Gastrocnemius medialis (tissue), 4 donors: ENCODE data around the gene KIFC3. TPM values are rescaled to one million over a fixed set of nuclear protein-coding genes. Genes with fewer than 3 reads are reported as not detected.

ENCODE experiments used
- ATAC-seq, 2 donors: fragments of 150-250 bp; one replicate each; pipeline ENCODE4 v1.9.1; 2016
- DNase-seq, 2 donors: peaks; one replicate each; pipeline ENCODE4 v3.0.0-alpha.2; 2019
- H3K27ac ChIP-seq, 4 donors: fragments of 200-600 bp; sonication (generic); 1 replicate in 1 of 4; 2 replicates in 3 of 4; pipeline ENCODE4 v1.5.1; 2016 to 2018; ENCODE audit warnings: mild to moderate bottlenecking in 2 of 4, moderate library complexity in 1 of 4
- H3K27me3 ChIP-seq, 3 donors: fragments of 200-600 bp; sonication (generic) in 2 of 3; 1 replicate in 1 of 3; 2 replicates in 2 of 3; pipeline versions ENCODE4 v1.5.1 to v1.6.0; 2016 to 2019; ENCODE audit warnings: mild to moderate bottlenecking in 1 of 3, moderate library complexity in 1 of 3
- H3K36me3 ChIP-seq, 2 donors: fragments of 200-600 bp; sonication (generic) in 1 of 2; one replicate each; pipeline ENCODE4 v1.5.1; 2017 to 2018
- H3K4me1 ChIP-seq, 2 donors: fragments of 200-600 bp; sonication (generic) in 1 of 2; one replicate each; pipeline ENCODE4 v1.5.1; 2016 to 2017; ENCODE audit warnings: mild to moderate bottlenecking in 2 of 2
- H3K4me3 ChIP-seq, 4 donors: fragments of 200-600 bp; sonication (generic) in 3 of 4; 1 replicate in 1 of 4; 2 replicates in 3 of 4; pipeline ENCODE4 v1.5.1; 2016 to 2019; ENCODE audit warnings: mild to moderate bottlenecking in 2 of 4
- H3K9me3 ChIP-seq, 3 donors: fragments of 200-600 bp; sonication (generic) in 2 of 3; 1 replicate in 1 of 3; 2 replicates in 2 of 3; pipeline ENCODE4 v1.5.1; 2016 to 2019
- POLR2A ChIP-seq, 2 donors: fragments of 450-650 bp; IDR thresholded peaks; one replicate each; pipeline ENCODE4 v1.6.1; 2017; ENCODE audit warnings: antibody characterized with exemption in 2 of 2, mild to moderate bottlenecking in 2 of 2, moderate library complexity in 2 of 2
- in situ Hi-C, 4 donors: fragments of 200-750 bp; cut with MboI; loops; one replicate each; pipeline versions ENCODE4 v1.15.0 to v1.8.0; 2017; ENCODE audit warnings: low sequenced_read_pairs in 4 of 4
- intact Hi-C: fragments of 100-400 bp; cut with DNase I; formaldehyde crosslinking; loops from one replicate; pipeline ENCODE4 v1.15.1; 2023; ENCODE audit warnings: low total_unique reads
- total RNA-seq, 4 donors: library from RNA; depleted of rRNA; stranded (reverse); fragments of >200 nt; gene quantifications; one replicate each; pipeline versions ENCODE4 v1.1.0 to v1.2.3, GENCODE V29; 2016
- TF ChIP-seq, protein P1 (sequence below), 5 experiments: fragments of 450-650 bp in 3 of 5; fragments of 200-600 bp in 2 of 5; sonication (generic) in 2 of 5; IDR thresholded peaks in 4 of 5; conservative IDR thresholded peaks in 1 of 5; 1 replicate in 4 of 5; 2 replicates in 1 of 5; pipeline ENCODE4 v1.5.1; 2016 to 2019; ENCODE audit warnings: antibody characterized with exemption in 5 of 5, mild to moderate bottlenecking in 3 of 5, moderate library complexity in 3 of 5

KIFC3 gene
- total RNA-seq, 4 donors from 2014 or later: 2.1 to 12.0 (median 3.2) TPM

DNA sequence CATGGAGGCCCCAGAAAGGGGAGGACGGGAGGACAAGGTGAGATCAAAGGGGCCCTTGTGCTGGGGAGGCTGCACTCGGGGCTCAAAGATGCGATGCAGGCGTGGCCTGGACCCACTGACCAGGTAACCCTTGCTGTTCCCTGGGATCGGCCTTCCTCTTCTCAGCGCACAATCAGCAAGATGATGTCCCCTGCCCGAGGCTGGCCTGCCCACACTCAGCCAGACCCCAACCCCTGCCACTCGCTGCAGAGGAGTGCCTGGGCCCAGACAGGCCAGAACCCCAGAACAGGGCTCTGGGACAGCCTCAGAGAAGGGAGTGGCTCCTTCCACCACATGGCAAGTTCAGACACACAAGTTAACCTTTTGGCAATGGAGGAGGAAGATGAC, 14.8 kb downstream of the KIFC3 start:
- DNase-seq (no peak), ATAC-seq (peak in 1 of 2 donors; percentile 2)
- Histone ChIP-seq H3K27ac (peak overlapping the region; percentile 60 to 89 (median 74)), H3K4me1 (peaks cover 38 to 42% of the 10 kb centered on the region in 2 donors), H3K27me3 (no peaks in the 10 kb centered on the region), H3K4me3 (no peak overlapping the region), H3K36me3 (no peaks in the 10 kb centered on the region), H3K9me3 (no peaks in the 10 kb centered on the region)
- no peak for TF ChIP-seq POLR2A (IDR thresholded peaks at IDR 0.05)
- TF ChIP-seq, protein P1, sequence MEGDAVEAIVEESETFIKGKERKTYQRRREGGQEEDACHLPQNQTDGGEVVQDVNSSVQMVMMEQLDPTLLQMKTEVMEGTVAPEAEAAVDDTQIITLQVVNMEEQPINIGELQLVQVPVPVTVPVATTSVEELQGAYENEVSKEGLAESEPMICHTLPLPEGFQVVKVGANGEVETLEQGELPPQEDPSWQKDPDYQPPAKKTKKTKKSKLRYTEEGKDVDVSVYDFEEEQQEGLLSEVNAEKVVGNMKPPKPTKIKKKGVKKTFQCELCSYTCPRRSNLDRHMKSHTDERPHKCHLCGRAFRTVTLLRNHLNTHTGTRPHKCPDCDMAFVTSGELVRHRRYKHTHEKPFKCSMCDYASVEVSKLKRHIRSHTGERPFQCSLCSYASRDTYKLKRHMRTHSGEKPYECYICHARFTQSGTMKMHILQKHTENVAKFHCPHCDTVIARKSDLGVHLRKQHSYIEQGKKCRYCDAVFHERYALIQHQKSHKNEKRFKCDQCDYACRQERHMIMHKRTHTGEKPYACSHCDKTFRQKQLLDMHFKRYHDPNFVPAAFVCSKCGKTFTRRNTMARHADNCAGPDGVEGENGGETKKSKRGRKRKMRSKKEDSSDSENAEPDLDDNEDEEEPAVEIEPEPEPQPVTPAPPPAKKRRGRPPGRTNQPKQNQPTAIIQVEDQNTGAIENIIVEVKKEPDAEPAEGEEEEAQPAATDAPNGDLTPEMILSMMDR (IDR thresholded peaks at IDR 0.05 in 4 of 5, conservative IDR thresholded peaks at IDR 0.05 in 1 of 5): no peak
- intact Hi-C loops: loop anchor here (1.0 kb wide), 1 partner anchor 29 kb away; no protein-coding TSS in a partner anchor
- in situ Hi-C loops: no loop called here

DNA sequence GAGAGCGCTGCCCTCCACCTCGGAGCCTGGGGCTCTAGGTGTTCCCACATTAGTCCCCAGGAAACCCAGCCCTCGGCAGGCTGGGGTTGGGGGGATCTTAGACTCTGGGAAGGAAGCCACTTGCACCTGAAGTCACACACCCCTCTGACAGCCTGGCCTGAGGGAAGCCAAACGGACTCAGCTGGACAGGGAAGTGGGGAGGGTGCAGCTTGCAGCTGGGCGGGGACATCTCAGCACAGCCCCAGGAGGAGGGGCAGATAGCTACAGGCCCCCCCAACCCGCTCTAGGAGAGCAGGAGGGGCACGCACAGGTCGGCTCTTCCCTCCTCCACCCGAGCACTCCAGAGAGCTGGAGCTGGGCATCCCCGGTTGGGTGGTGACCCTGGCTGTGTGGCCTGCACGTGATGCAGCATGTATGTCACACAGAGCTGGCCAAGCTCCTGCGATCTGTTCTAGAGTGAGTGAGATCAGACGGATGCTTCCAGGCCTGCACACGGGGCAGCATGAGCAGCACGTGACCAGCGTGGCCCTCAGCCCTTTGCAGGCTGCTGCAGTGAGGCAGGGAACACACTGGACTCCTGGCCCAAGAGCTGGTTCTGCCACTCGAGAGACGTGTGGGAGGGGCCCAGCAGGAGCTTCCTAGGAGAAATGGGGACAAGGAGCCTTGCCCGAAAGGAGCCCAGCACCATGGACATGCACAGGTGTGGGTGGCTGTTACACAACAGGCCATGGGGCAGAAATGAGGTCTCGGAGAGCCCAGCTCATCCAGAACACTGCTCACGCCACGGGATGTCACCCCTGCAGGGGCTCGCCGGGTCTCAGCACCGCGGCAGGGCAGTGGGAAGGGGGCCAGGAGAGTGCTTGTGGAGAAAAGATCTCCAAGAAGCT, 15.4 kb downstream of the KIFC3 start:
- Histone ChIP-seq H3K9me3 (no peaks in the 10 kb centered on the region), H3K4me1 (peaks cover 32 to 38% of the 10 kb centered on the region in 2 donors), H3K4me3 (no peak overlapping the region), H3K27ac (peak overlapping the region; percentile 60 to 89 (median 74)), H3K36me3 (no peaks in the 10 kb centered on the region), H3K27me3 (no peaks in the 10 kb centered on the region)
- TF ChIP-seq POLR2A (IDR thresholded peaks at IDR 0.05): peak in 1 of 2 donors; percentile 38
- TF ChIP-seq, protein P1 (IDR thresholded peaks at IDR 0.05 in 4 of 5, conservative IDR thresholded peaks at IDR 0.05 in 1 of 5): no peak
- ATAC-seq: peak; percentile 54 to 84
- intact Hi-C loops: loop anchor here (1.0 kb wide), 1 partner anchor 29 kb away; no protein-coding TSS in a partner anchor
- in situ Hi-C loops: no loop called here
- peak; percentile 77 to 88 for DNase-seq

- H3K27ac ChIP-seq: peak overlapping the region in 2 of 4 donors; percentile 85 to 89
Measured at GRCh38 chr16:57785924-57786323, 16.4 kb downstream of the KIFC3 start.

DNA sequence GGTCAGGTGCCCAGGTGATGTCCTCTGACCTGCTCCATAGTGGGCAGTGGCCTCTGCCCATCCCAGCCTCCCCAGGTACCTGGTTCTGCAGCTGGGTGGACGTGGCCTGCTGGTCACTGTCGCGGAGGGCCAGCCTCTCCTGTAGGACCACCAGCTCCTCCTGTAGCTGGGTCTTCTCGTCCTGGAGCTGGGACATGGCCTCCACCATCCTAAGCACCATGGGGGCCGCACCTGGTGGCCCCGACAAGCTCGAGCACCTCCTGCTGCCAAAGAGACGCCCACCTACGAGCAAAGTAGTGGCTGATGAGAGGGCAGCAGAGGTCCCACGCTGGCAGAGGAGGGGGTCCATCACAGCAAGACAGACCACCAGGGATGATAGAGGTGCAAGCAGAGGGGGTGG, 16.9 kb downstream of the KIFC3 start:
- H3K4me3 ChIP-seq: no peak overlapping the region
- peaks cover 18 to 24% of the 10 kb centered on the region in 2 donors for H3K4me1 ChIP-seq
- in situ Hi-C loops: no loop called here
- no peaks in the 10 kb centered on the region for H3K36me3 ChIP-seq
- no peak for ATAC-seq
- TF ChIP-seq POLR2A (IDR thresholded peaks at IDR 0.05): no peak
- TF ChIP-seq, protein P1 (IDR thresholded peaks at IDR 0.05 in 4 of 5, conservative IDR thresholded peaks at IDR 0.05 in 1 of 5): no peak
- H3K9me3 ChIP-seq: no peaks in the 10 kb centered on the region
- no peak overlapping the region for H3K27ac ChIP-seq
- no peaks in the 10 kb centered on the region for H3K27me3 ChIP-seq
- DNase-seq: no peak
- intact Hi-C loops: no loop called here

More at GRCh38 chr16:57785924-57786323, 16.4 kb downstream of the KIFC3 start:
- Histone ChIP-seq H3K9me3 (no peaks in the 10 kb centered on the region), H3K36me3 (no peaks in the 10 kb centered on the region), H3K4me3 (no peak overlapping the region), H3K4me1 (peaks cover 23 to 30% of the 10 kb centered on the region in 2 donors), H3K27me3 (no peaks in the 10 kb centered on the region)
- ATAC-seq (no peak), DNase-seq (no peak)
- intact Hi-C loops (no loop called here), in situ Hi-C loops (no loop called here)
- TF ChIP-seq, protein P1 (IDR thresholded peaks at IDR 0.05 in 4 of 5, conservative IDR thresholded peaks at IDR 0.05 in 1 of 5): no peak
- no peak for TF ChIP-seq POLR2A (IDR thresholded peaks at IDR 0.05)
